ENCODE data around the gene SLC38A8. TPM values are rescaled to one million over a fixed set of nuclear protein-coding genes. Genes with fewer than 3 reads are reported as not detected.

The SLC38A8 gene
- polyA plus RNA-seq, 1 donor from 2014 or later, result not detected

DNA sequence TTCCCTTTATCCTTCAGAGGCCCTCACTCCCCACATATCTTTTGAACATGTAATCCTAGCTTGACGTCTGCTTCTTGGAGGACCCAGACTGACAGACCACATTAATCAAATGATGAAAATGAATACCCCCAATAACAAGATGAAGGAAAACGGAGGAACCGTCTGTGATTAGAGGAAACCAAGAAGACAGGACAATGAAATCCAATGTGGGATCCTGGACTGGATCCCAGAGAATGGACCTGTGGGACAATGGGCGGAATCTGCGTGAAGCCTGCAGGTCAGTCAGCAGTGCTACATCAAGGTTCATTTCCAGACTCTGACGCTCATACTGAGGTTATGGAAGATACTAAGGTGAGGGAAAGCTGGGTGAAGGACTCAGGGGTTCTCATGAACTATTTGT, 38.2 kb upstream of the SLC38A8 start:
- Histone ChIP-seq H3K9ac (ENCODE audit: low read length) (no peak overlapping the region), H3F3A (ENCODE audit: insufficient read depth, low read length, poor library complexity, severe bottlenecking) (no peaks in the 10 kb centered on the region), H3K4me2 (ENCODE audit: low read length) (no peak overlapping the region), H3K79me2 (replicated peaks; ENCODE audit: insufficient read depth, low read length) (no peaks in the 10 kb centered on the region), H4K20me1 (ENCODE audit: insufficient read depth) (no peaks in the 10 kb centered on the region), H3K9me2 (ENCODE audit: insufficient read depth, low read length) (no peaks in the 10 kb centered on the region), H3K36me3 (ENCODE audit: insufficient read depth, low read length) (peaks cover 8% of the 10 kb centered on the region), H3K27ac (ENCODE audit: low read length) (no peak overlapping the region), H3K4me3 (ENCODE audit: low read length) (no peak overlapping the region), H2AFZ (ENCODE audit: low read depth, low read length) (no peak overlapping the region), H3K27me3 (ENCODE audit: insufficient read depth, low read depth, low read length) (no peaks in the 10 kb centered on the region), H3K9me3 (ENCODE audit: low read length) (no peaks in the 10 kb centered on the region)
- TF ChIP-seq MXI1 (conservative IDR thresholded peaks at IDR 0.05; ENCODE audit: poor library complexity, severe bottlenecking) (no peak), SMC3 (conservative IDR thresholded peaks at IDR 0.05; ENCODE audit: poor library complexity) (no peak), EP300 (conservative IDR thresholded peaks at IDR 0.05; ENCODE audit: poor library complexity, severe bottlenecking) (no peak), EZH2 (IDR thresholded peaks at IDR 0.05; ENCODE audit: borderline replicate concordance, insufficient read depth, low read length, poor library complexity, severe bottlenecking) (no peak), REST (IDR thresholded peaks at IDR 0.05; ENCODE audit: borderline replicate concordance) (no peak), RAD21 (conservative IDR thresholded peaks at IDR 0.05) (no peak), TAF1 (IDR thresholded peaks at IDR 0.05; ENCODE audit: low read depth) (no peak), POLR2AphosphoS5 (IDR thresholded peaks at IDR 0.05) (no peak)
- TF ChIP-seq, protein P1, sequence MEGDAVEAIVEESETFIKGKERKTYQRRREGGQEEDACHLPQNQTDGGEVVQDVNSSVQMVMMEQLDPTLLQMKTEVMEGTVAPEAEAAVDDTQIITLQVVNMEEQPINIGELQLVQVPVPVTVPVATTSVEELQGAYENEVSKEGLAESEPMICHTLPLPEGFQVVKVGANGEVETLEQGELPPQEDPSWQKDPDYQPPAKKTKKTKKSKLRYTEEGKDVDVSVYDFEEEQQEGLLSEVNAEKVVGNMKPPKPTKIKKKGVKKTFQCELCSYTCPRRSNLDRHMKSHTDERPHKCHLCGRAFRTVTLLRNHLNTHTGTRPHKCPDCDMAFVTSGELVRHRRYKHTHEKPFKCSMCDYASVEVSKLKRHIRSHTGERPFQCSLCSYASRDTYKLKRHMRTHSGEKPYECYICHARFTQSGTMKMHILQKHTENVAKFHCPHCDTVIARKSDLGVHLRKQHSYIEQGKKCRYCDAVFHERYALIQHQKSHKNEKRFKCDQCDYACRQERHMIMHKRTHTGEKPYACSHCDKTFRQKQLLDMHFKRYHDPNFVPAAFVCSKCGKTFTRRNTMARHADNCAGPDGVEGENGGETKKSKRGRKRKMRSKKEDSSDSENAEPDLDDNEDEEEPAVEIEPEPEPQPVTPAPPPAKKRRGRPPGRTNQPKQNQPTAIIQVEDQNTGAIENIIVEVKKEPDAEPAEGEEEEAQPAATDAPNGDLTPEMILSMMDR (IDR thresholded peaks at IDR 0.05; ENCODE audit: poor library complexity, severe bottlenecking), result no peak

- Histone ChIP-seq H3K27ac (ENCODE audit: low read length) (no peak overlapping the region), H4K20me1 (ENCODE audit: insufficient read depth) (no peaks in the 10 kb centered on the region), H3K9me3 (ENCODE audit: low read length) (no peaks in the 10 kb centered on the region)
Observed at GRCh38 chr16:84080378-84080777, 37.8 kb upstream of the SLC38A8 start.

More at GRCh38 chr16:84080378-84080777, 37.8 kb upstream of the SLC38A8 start:
- Histone ChIP-seq H3K9me2 (ENCODE audit: insufficient read depth, low read length) (no peaks in the 10 kb centered on the region), H3K4me2 (ENCODE audit: low read length) (no peak overlapping the region), H3K9ac (ENCODE audit: low read length) (no peak overlapping the region), H2AFZ (ENCODE audit: low read depth, low read length) (no peak overlapping the region), H3K79me2 (replicated peaks; ENCODE audit: insufficient read depth, low read length) (no peaks in the 10 kb centered on the region), H3K27me3 (ENCODE audit: insufficient read depth, low read depth, low read length) (no peaks in the 10 kb centered on the region), H3F3A (ENCODE audit: insufficient read depth, low read length, poor library complexity, severe bottlenecking) (no peaks in the 10 kb centered on the region), H3K4me3 (ENCODE audit: low read length) (no peak overlapping the region), H3K36me3 (ENCODE audit: insufficient read depth, low read length) (peaks cover 8% of the 10 kb centered on the region)
- TF ChIP-seq TAF1 (IDR thresholded peaks at IDR 0.05; ENCODE audit: low read depth), result no peak
- TF ChIP-seq, protein P1 (IDR thresholded peaks at IDR 0.05; ENCODE audit: poor library complexity, severe bottlenecking), result no peak
- TF ChIP-seq POLR2AphosphoS5 (IDR thresholded peaks at IDR 0.05), result no peak
- no peak for TF ChIP-seq EZH2 (IDR thresholded peaks at IDR 0.05; ENCODE audit: borderline replicate concordance, insufficient read depth, low read length, poor library complexity, severe bottlenecking)
- no peak for TF ChIP-seq REST (IDR thresholded peaks at IDR 0.05; ENCODE audit: borderline replicate concordance)
- no peak for TF ChIP-seq RAD21 (conservative IDR thresholded peaks at IDR 0.05)
- TF ChIP-seq EP300 (conservative IDR thresholded peaks at IDR 0.05; ENCODE audit: poor library complexity, severe bottlenecking), result no peak
- TF ChIP-seq MXI1 (conservative IDR thresholded peaks at IDR 0.05; ENCODE audit: poor library complexity, severe bottlenecking), result no peak
- no peak for TF ChIP-seq SMC3 (conservative IDR thresholded peaks at IDR 0.05; ENCODE audit: poor library complexity)
